Caco-2 (cell line): ENCODE results near the gene COL13A1. TPM values are rescaled to one million over a fixed set of nuclear protein-coding genes. Genes with fewer than 3 reads are reported as not detected.

Experiments used
- BruUV-seq: library from RNA; stranded (reverse); fragments of 400-500 nt; replicated peaks from 2 replicates; lab custom pipeline; 2021; lab: Mats Ljungman, UMichigan
- CTCF ChIA-PET: fragments of 300-600 bp; sonication (Branson Sonifier 250); formaldehyde crosslinking; loops from one replicate; lab custom pipeline; 2022; ENCODE audit warnings: antibody characterized with exemption; lab: Charles Lee
- POLR2A ChIA-PET: fragments of 300-600 bp; sonication (Branson Sonifier 250); formaldehyde crosslinking; loops from one replicate; lab custom pipeline; 2022; ENCODE audit warnings: antibody characterized with exemption; lab: Charles Lee
- DNase-seq, 2 experiments: peaks; one replicate each; pipeline versions ENCODE4 v3.0.0 to v3.0.0-alpha.2; 2020 to 2022
- H3K27me3 ChIP-seq: replicated peaks from 2 replicates; pipeline ENCODE4 v1.6.0; 2011; ENCODE audit warnings: low read length; ENCODE audit not compliant: control insufficient read depth, insufficient read depth
- H3K36me3 ChIP-seq: 2 replicates; pipeline ENCODE4 v1.5.1; 2011; ENCODE audit warnings: low read length; ENCODE audit not compliant: control insufficient read depth, insufficient read depth
- H3K4me1 ChIP-seq: fragments of 250-450 bp; sonication (Bioruptor Pico); 2 replicates; pipeline ENCODE4 v1.5.1; 2020; ENCODE audit warnings: mild to moderate bottlenecking
- H3K4me3 ChIP-seq: 2 replicates; pipeline ENCODE4 v1.5.1; 2011; ENCODE audit warnings: low read depth, mild to moderate bottlenecking, control low read depth, low read length
- H3K9me3 ChIP-seq: fragments of 250-450 bp; sonication (Bioruptor Pico); 2 replicates; pipeline ENCODE4 v1.5.1; 2020; ENCODE audit warnings: mild to moderate bottlenecking, moderate library complexity
- H3K27ac Mint-ChIP-seq: one replicate; pipeline ENCODE4 v1.8.0; 2022; ENCODE audit warnings: mixed read lengths; ENCODE audit not compliant: unreplicated experiment
- H3K27me3 Mint-ChIP-seq: one replicate; pipeline ENCODE4 v1.8.0; 2022; ENCODE audit warnings: mixed read lengths; ENCODE audit not compliant: insufficient read depth, unreplicated experiment
- H3K36me3 Mint-ChIP-seq: one replicate; pipeline ENCODE4 v1.8.0; 2022; ENCODE audit warnings: mild to moderate bottlenecking, mixed read lengths; ENCODE audit not compliant: insufficient read depth, unreplicated experiment
- H3K4me1 Mint-ChIP-seq: one replicate; pipeline ENCODE4 v1.8.0; 2022; ENCODE audit warnings: low read depth, mixed read lengths; ENCODE audit not compliant: unreplicated experiment
- H3K4me3 Mint-ChIP-seq: one replicate; pipeline ENCODE4 v1.8.0; 2022; ENCODE audit warnings: mild to moderate bottlenecking, moderate library complexity, mixed read lengths; ENCODE audit not compliant: unreplicated experiment
- H3K9me3 Mint-ChIP-seq: one replicate; pipeline ENCODE4 v1.8.0; 2022; ENCODE audit warnings: mixed read lengths; ENCODE audit not compliant: unreplicated experiment
- intact Hi-C: fragments of 100-400 bp; cut with micrococcal nuclease; formaldehyde crosslinking; loops from one replicate; pipeline ENCODE4 v1.10.0; 2022; ENCODE audit not compliant: unreplicated experiment
- total RNA-seq: library from RNA; stranded (reverse); gene quantifications from 2 replicates; pipeline ENCODE4 v1.2.3, GENCODE V29; 2022
- TF ChIP-seq, protein P1 (sequence below), 2 experiments: fragments of 200-600 bp in 1 of 2; IDR thresholded peaks; 1 replicate in 1 of 2; 2 replicates in 1 of 2; pipeline versions ENCODE4 v1.5.1 to v1.8.0; 2011 to 2022; ENCODE audit warnings: antibody characterized with exemption in 1 of 2, control low read depth in 1 of 2, inconsistent platforms in 1 of 2, low read depth in 1 of 2, low read length in 1 of 2, mild to moderate bottlenecking in 1 of 2, moderate library complexity in 1 of 2; ENCODE audit not compliant: insufficient read depth in 1 of 2, severe bottlenecking in 1 of 2, unreplicated experiment in 1 of 2

Gene COL13A1
- total RNA-seq, 1 experiment from 2014 or later: not detected

DNA sequence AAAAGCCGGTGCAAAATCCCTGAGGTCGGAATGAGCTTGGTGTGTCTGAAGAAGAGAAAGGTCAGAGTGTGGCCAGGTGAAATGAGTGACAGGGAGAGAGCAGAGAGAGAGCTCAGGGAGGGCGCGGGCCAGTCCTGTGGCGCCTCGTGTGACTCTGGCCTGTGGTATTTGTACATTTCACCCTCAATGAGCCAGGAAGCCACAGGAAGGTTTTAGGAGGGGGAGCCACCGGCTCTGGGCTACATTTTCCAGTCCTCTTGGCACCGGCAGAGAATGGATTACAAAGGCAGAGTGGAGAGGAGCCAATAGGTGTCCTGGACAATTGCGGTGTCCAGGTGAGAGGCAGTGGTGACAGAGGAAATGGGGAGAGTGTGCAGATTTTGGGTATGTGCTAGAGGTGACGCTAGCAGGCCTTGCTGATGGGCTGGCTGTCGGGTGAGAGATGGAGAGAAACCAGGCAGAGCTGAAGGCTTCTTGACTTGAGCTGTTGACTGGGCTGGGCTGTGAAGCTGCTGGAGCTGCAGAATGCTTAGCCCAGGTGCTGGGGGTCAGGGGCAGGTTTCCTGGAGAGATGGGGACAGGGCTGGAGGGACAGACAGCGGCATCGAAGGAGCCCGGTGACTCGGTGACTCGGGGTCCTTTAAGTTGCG is 38.1 kb downstream of the COL13A1 start:
- Mint-ChIP-seq H3K4me1 (peaks cover 7% of the 10 kb centered on the region), H3K27me3 (peaks cover 25% of the 10 kb centered on the region), H3K27ac (no peak overlapping the region), H3K36me3 (peaks cover 5% of the 10 kb centered on the region), H3K9me3 (no peaks in the 10 kb centered on the region), H3K4me3 (no peak overlapping the region)
- intact Hi-C loops: no loop called here
- no peaks in the 10 kb centered on the region for H3K36me3 ChIP-seq
- H3K4me1 ChIP-seq: peaks cover 12% of the 10 kb centered on the region
- H3K9me3 ChIP-seq: no peaks in the 10 kb centered on the region
- H3K4me3 ChIP-seq: no peak overlapping the region
- ChIA-PET POLR2A (no interaction called here), CTCF (interaction anchor here (1.2 kb wide), 1 partner anchor 267 kb away, joined by 4 read pairs; no protein-coding TSS in a partner anchor)
- no TSS peak for BruUV-seq
- no peak for DNase-seq
- TF ChIP-seq, protein P1, sequence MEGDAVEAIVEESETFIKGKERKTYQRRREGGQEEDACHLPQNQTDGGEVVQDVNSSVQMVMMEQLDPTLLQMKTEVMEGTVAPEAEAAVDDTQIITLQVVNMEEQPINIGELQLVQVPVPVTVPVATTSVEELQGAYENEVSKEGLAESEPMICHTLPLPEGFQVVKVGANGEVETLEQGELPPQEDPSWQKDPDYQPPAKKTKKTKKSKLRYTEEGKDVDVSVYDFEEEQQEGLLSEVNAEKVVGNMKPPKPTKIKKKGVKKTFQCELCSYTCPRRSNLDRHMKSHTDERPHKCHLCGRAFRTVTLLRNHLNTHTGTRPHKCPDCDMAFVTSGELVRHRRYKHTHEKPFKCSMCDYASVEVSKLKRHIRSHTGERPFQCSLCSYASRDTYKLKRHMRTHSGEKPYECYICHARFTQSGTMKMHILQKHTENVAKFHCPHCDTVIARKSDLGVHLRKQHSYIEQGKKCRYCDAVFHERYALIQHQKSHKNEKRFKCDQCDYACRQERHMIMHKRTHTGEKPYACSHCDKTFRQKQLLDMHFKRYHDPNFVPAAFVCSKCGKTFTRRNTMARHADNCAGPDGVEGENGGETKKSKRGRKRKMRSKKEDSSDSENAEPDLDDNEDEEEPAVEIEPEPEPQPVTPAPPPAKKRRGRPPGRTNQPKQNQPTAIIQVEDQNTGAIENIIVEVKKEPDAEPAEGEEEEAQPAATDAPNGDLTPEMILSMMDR (IDR thresholded peaks at IDR 0.05; ENCODE audit: insufficient read depth in 1 of 2, low read depth in 1 of 2, low read length in 1 of 2, severe bottlenecking in 1 of 2, unreplicated experiment in 1 of 2): no peak
- peaks cover 3% of the 10 kb centered on the region; the same call in 1 of the 2 replicates for H3K27me3 ChIP-seq

DNA sequence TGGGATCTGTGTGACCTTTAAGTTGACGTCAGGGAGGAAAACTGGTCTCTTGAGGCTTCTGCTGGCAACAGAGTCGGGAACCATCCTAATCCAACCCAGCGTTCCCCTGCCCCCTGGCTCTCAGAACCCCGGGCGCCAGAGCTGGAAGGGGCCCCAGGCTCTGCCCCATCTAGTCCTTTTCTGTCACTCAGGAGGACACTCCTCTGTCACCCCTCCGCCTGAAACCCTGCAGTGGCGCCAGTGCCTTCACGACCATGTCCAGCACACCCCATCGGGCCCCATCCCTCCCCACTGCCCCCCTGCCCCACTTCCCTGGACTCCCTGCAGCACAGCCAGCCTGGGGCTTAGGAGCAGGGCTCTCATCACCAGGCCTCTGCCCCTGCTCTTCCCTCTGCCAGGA is 39.1 kb downstream of the COL13A1 start:
- TF ChIP-seq, protein P1 (IDR thresholded peaks at IDR 0.05; ENCODE audit: insufficient read depth in 1 of 2, low read depth in 1 of 2, low read length in 1 of 2, severe bottlenecking in 1 of 2, unreplicated experiment in 1 of 2): no peak
- H3K4me1 Mint-ChIP-seq: peaks cover 7% of the 10 kb centered on the region
- no peaks in the 10 kb centered on the region for H3K9me3 Mint-ChIP-seq
- POLR2A ChIA-PET: no interaction called here
- Histone ChIP-seq H3K4me1 (peaks cover 12% of the 10 kb centered on the region), H3K36me3 (no peaks in the 10 kb centered on the region), H3K9me3 (no peaks in the 10 kb centered on the region), H3K4me3 (no peak overlapping the region), H3K27me3 (peaks cover 2% of the 10 kb centered on the region; the same call in 1 of the 2 replicates)
- H3K4me3 Mint-ChIP-seq: no peak overlapping the region
- intact Hi-C loops: no loop called here
- no peak overlapping the region for H3K27ac Mint-ChIP-seq
- CTCF ChIA-PET: interaction anchor here (0.7 to 1.3 kb wide), 2 partner anchors 35 to 53 kb away, joined by 3 read pairs; no protein-coding TSS in a partner anchor
- DNase-seq: no peak
- peaks cover 5% of the 10 kb centered on the region for H3K36me3 Mint-ChIP-seq
- no TSS peak for BruUV-seq
- peaks cover 25% of the 10 kb centered on the region for H3K27me3 Mint-ChIP-seq

DNA sequence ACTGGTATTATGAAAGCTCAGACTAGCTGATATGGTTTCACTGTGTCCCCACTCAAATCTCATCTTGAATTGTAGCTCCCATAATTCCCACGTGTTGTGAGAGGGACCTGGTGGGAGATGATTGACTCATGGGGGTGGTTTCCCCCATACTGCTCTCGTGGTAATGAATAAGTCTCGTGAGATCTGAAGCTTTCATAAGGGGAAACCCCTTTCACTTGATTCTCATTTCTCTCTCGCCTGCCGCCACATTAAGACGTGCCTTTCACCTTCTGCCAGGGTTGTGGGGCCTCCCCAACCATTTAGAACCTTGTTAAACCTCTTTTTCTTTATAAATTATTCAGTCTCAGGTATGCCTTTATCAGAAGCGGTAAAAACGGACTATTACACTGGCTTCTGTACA is 40.3 kb downstream of the COL13A1 start:
- H3K4me1 Mint-ChIP-seq: peaks cover 7% of the 10 kb centered on the region

More for the DNA sequence above, 40.3 kb downstream of the COL13A1 start:
- intact Hi-C loops: no loop called here
- H3K27me3 ChIP-seq: no peaks in the 10 kb centered on the region; the same call in 1 of the 2 replicates
- no peaks in the 10 kb centered on the region for H3K36me3 ChIP-seq
- no peak overlapping the region for H3K4me3 ChIP-seq
- peaks cover 12% of the 10 kb centered on the region for H3K4me1 ChIP-seq
- no peak for DNase-seq
- no TSS peak for BruUV-seq
- CTCF ChIA-PET: interaction anchor here (1.3 kb wide), 1 partner anchor 54 kb away, joined by 3 read pairs; no protein-coding TSS in a partner anchor
- TF ChIP-seq, protein P1 (IDR thresholded peaks at IDR 0.05; ENCODE audit: insufficient read depth in 1 of 2, low read depth in 1 of 2, low read length in 1 of 2, severe bottlenecking in 1 of 2, unreplicated experiment in 1 of 2): no peak
- Mint-ChIP-seq H3K36me3 (peaks cover 5% of the 10 kb centered on the region), H3K27me3 (peaks cover 24% of the 10 kb centered on the region), H3K9me3 (no peaks in the 10 kb centered on the region), H3K4me3 (no peak overlapping the region), H3K27ac (no peak overlapping the region)
- H3K9me3 ChIP-seq: no peaks in the 10 kb centered on the region
- POLR2A ChIA-PET: no interaction called here
